ENCODE results near the gene MEIS2. TPM values are rescaled to one million over a fixed set of nuclear protein-coding genes. Genes with fewer than 3 reads are reported as not detected.

The MEIS2 gene
- total RNA-seq, 1 donor from 2014 or later = not detected

DNA sequence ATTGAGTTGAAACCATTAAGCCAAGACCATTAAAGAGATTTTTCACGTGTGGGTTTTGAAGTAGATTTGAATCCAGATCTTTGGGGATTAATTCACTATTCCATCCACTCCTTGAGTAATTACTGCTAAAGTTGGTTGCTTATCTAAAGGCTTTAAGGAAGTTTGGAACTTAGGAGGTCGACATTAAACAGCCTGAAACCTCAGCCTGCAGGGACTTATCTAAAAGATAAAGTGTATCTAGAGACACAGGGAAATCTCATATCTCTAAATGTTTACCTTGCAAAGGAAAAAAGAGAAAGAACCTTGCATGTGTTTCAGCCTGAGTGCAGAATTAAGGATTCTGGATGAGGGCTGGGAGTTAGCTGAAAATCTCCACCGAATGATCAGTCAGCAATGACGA is 158.6 kb downstream of the MEIS2 start:
- H3K36me3 Mint-ChIP-seq (ENCODE audit: low read depth) = no peaks in the 10 kb centered on the region
- H3K4me1 Mint-ChIP-seq (ENCODE audit: low read depth) = no peaks in the 10 kb centered on the region
- DNase-seq (ENCODE audit: low spot score) = no peak
- H3K9me3 Mint-ChIP-seq = no peaks in the 10 kb centered on the region
- intact Hi-C loops (cut with micrococcal nuclease) = no loop called here
- no peak overlapping the region for H3K4me3 Mint-ChIP-seq
- H3K27ac Mint-ChIP-seq = no peak overlapping the region
- peaks cover 4% of the 10 kb centered on the region for H3K27me3 Mint-ChIP-seq (ENCODE audit: insufficient read depth)

DNA sequence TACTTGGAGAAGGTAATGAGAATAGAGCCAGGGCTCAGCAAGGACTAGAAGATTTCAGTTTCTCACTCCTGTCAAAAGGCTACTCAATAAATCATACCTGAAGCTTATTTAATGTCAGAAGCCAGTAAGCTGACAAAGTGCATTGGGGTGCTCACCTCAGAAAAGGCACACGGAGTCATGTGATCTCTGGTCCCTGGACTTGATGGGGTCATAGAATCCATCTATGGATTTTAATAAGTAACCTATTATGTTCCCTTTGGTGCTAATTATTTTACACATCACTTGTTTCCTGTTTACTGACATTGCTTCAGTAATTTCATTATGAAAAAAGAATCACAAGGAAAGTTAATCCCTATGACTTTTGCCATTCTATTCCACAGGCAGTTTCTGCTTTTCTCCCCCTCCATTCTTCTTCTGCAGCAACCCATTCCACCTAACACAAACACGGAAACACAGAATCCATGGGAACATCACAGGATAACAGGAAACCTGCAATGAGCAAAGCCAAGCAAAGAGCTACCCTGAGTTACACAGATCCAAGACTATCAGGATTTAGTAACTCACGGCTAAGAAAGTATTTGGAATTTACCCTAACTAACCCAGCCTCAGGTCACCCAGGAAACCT is 159.6 kb downstream of the MEIS2 start:
- Mint-ChIP-seq H3K36me3 (ENCODE audit: low read depth) (no peaks in the 10 kb centered on the region), H3K9me3 (no peaks in the 10 kb centered on the region)

DNA sequence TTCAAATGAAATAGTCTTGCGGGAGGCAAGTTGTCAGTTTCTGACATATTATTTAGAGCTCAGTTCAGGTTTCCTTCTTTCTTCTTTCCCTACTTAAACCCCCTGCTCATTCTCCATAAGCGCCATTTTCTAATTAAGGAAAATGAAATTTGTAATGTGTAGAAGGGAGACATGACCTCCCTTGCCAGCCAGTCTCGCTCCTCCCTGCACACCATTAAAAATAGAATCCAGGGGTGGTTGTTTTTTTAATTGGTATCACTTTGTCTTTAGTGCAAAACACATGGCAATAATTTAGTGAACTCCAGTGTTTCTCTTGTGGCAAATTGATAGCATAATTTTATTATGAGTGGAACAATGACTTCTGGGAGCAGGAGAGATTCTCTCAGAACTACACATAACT is 160.1 kb downstream of the MEIS2 start:
- Mint-ChIP-seq H3K4me1 (ENCODE audit: low read depth) (no peaks in the 10 kb centered on the region), H3K9me3 (no peaks in the 10 kb centered on the region), H3K27me3 (ENCODE audit: insufficient read depth) (peaks cover 4% of the 10 kb centered on the region), H3K27ac (no peak overlapping the region), H3K4me3 (no peak overlapping the region), H3K36me3 (ENCODE audit: low read depth) (no peaks in the 10 kb centered on the region)
- intact Hi-C loops (cut with micrococcal nuclease) = no loop called here
- DNase-seq (ENCODE audit: low spot score) = no peak

More for the DNA sequence above, 159.6 kb downstream of the MEIS2 start:
- Mint-ChIP-seq H3K27ac (no peak overlapping the region), H3K4me3 (no peak overlapping the region), H3K4me1 (ENCODE audit: low read depth) (no peaks in the 10 kb centered on the region), H3K27me3 (ENCODE audit: insufficient read depth) (peaks cover 4% of the 10 kb centered on the region)
- intact Hi-C loops (cut with micrococcal nuclease) = no loop called here
- no peak for DNase-seq (ENCODE audit: low spot score)

DNA sequence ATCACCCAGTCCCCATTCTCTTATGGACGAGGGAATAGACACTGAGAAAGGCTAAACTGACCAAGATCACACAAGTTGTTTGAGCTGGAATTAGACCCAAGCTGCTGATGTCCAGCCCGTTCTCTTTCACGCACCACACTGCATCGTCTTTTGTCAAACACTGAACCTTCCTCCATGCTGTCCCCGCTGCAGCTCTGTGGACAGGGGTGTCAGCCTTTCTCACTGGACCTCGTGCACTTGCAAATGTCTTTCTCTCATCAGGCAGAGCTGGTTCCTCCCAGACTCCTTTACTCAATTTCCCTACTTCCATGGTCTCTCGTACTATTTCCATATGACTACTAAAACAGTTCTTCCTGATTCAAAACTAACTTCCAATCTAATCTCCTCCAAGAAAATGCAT is 161.6 kb downstream of the MEIS2 start:
- H3K9me3 Mint-ChIP-seq = no peaks in the 10 kb centered on the region
- no peaks in the 10 kb centered on the region for H3K36me3 Mint-ChIP-seq (ENCODE audit: low read depth)
- DNase-seq (ENCODE audit: low spot score) = no peak
- no peak overlapping the region for H3K4me3 Mint-ChIP-seq
- intact Hi-C loops (cut with micrococcal nuclease) = no loop called here
- H3K27me3 Mint-ChIP-seq (ENCODE audit: insufficient read depth) = peaks cover 2% of the 10 kb centered on the region
- H3K4me1 Mint-ChIP-seq (ENCODE audit: low read depth) = no peaks in the 10 kb centered on the region
- no peak overlapping the region for H3K27ac Mint-ChIP-seq

DNA sequence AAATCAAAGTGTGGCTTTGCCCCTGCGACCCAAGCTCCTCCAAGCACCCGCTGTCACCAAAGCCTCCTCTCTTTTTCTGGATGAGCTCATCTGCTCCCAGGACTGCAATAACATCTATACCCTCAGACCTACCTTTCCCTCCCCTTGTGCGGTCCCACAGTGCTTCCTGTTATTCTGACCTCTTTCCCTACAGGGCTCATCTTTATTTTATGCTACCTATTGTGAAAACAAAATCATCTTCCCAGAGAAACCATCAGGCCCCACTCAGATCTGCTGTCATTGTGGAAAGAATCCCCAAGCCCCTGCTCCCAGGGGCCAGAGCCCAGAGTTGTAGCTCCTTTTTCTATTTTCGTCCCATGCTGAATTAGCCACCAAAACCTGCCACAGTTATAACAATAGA is 162.2 kb downstream of the MEIS2 start:
- H3K9me3 Mint-ChIP-seq = no peaks in the 10 kb centered on the region
- H3K4me1 Mint-ChIP-seq (ENCODE audit: low read depth) = no peaks in the 10 kb centered on the region
- peaks cover under 1% of the 10 kb centered on the region for H3K27me3 Mint-ChIP-seq (ENCODE audit: insufficient read depth)
- no peak overlapping the region for H3K27ac Mint-ChIP-seq
- H3K36me3 Mint-ChIP-seq (ENCODE audit: low read depth) = no peaks in the 10 kb centered on the region
- no peak overlapping the region for H3K4me3 Mint-ChIP-seq
- intact Hi-C loops (cut with micrococcal nuclease) = no loop called here
- DNase-seq (ENCODE audit: low spot score) = no peak

DNA sequence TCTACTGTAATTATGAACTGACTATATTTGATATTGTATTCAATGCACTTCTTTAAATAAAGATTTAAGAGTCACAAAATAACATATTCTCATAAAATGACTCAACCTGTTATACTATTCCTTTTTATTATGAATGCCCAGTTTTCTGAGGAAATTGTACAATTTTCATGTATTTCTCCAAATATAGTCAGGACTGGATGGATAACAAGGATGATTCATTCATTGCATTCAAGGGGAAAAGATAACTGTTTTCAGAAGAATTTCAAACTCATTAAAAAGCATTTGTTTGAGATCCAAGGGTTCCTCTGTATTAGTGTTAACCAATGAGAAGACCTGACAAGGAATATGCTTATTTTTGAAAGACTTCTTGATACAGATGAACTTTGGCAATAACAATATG is 163.7 kb downstream of the MEIS2 start:
- H3K27ac Mint-ChIP-seq = no peak overlapping the region
- H3K4me3 Mint-ChIP-seq = no peak overlapping the region
- no peaks in the 10 kb centered on the region for H3K4me1 Mint-ChIP-seq (ENCODE audit: low read depth)
- no peaks in the 10 kb centered on the region for H3K9me3 Mint-ChIP-seq
- no peaks in the 10 kb centered on the region for H3K27me3 Mint-ChIP-seq (ENCODE audit: insufficient read depth)
- no peak for DNase-seq (ENCODE audit: low spot score)
- intact Hi-C loops (cut with micrococcal nuclease) = no loop called here
- no peaks in the 10 kb centered on the region for H3K36me3 Mint-ChIP-seq (ENCODE audit: low read depth)

DNA sequence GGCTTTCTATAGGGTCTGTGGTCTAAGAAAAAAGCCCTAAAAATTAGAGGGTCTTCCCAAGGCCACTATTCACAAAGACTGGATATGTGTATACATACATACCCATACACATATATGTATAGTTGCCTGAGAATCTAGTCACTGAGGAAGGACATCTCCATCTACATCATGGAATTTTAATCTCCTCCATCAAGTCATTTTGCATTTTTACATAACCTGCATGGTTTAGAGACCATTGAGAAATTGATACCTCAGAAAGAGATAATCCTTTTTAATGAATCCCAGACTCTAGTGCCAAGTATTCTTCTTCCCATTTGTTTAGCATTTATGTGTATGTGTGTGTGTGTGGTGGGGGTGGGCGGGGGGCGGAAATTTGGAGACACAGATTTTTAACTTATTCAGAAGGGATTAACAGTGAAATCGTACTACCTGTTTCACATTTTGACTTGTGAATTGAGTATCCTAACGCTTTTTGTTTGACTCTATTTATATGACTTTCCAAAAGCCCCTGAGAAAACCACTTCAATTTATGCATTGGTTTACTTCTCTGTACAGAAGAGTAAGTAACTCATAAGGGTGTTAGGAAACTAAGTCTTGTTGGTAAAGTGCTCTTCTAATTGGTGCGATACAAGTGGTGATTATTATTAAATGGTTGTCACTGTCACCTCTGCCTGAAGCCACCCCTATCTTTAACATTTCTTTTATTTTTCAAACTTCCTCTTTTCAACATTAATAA is 166.9 kb downstream of the MEIS2 start:
- no peaks in the 10 kb centered on the region for H3K36me3 Mint-ChIP-seq (ENCODE audit: low read depth)

DNA sequence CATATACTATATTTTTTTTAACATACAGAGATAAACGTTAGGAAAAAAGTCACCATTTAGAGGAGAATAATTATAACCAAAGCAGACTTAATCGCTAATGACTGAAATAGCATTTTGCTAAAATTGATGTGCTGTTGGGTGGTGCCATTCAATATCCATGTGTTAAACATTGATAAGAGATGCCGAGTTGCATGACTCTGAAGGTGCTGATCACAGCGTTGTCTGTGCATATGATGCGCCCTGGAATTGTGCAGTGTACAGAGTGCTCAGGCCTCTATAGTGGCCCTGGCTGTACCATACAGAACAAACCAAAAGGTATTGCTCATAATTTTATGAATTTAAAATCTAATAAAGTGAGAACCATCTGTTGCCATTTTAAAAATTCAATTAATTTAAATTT is 168.3 kb downstream of the MEIS2 start:
- Mint-ChIP-seq H3K4me3 (no peak overlapping the region), H3K9me3 (no peaks in the 10 kb centered on the region), H3K27ac (no peak overlapping the region), H3K36me3 (ENCODE audit: low read depth) (no peaks in the 10 kb centered on the region), H3K4me1 (ENCODE audit: low read depth) (no peaks in the 10 kb centered on the region), H3K27me3 (ENCODE audit: insufficient read depth) (no peaks in the 10 kb centered on the region)
- intact Hi-C loops (cut with micrococcal nuclease) = no loop called here
- DNase-seq (ENCODE audit: low spot score) = no peak

More for the DNA sequence above, 166.9 kb downstream of the MEIS2 start:
- H3K4me3 Mint-ChIP-seq = no peak overlapping the region
- no peak for DNase-seq (ENCODE audit: low spot score)
- intact Hi-C loops (cut with micrococcal nuclease) = no loop called here
- H3K27ac Mint-ChIP-seq = no peak overlapping the region
- H3K4me1 Mint-ChIP-seq (ENCODE audit: low read depth) = no peaks in the 10 kb centered on the region
- no peaks in the 10 kb centered on the region for H3K27me3 Mint-ChIP-seq (ENCODE audit: insufficient read depth)
- H3K9me3 Mint-ChIP-seq = no peaks in the 10 kb centered on the region

DNA sequence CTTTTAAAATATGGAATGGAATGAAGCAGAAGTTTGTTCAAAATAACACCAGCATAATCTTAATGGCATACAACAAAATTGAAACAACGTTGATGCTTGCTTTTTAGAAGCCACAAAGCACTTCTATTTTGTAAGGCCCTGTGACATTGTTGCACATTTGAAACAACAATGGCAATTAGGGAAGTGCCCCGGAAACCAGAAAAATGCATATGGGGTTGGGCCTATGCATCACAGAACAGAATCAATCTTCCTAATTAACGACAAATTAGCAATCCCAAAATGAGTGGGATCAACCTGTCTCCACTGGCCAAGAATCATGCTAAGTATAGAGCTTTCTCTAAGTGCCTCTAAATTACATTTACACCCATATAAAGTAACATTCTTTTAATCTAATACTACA is 168.9 kb downstream of the MEIS2 start:
- Mint-ChIP-seq H3K27me3 (ENCODE audit: insufficient read depth) (no peaks in the 10 kb centered on the region), H3K36me3 (ENCODE audit: low read depth) (no peaks in the 10 kb centered on the region), H3K4me1 (ENCODE audit: low read depth) (no peaks in the 10 kb centered on the region), H3K9me3 (no peaks in the 10 kb centered on the region), H3K27ac (no peak overlapping the region), H3K4me3 (no peak overlapping the region)
- no peak for DNase-seq (ENCODE audit: low spot score)
- intact Hi-C loops (cut with micrococcal nuclease) = no loop called here

DNA sequence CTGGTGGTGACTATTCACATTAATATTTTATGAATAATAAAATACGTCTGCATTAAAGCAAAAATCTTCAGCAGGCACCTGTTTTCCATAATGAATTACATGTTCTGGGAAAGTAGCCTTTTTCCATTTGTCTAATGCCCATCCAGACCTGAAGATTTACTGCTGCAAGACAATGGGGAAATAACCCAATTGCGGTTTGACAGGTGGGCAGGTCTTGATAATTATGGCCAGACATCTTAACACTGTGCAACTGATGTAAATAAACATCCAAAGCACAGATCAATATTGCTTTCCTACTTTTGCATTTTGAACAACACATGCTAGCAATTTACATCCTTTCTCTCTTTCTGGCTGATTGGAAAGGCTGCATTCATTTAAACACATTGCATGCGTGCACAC is 173.9 kb downstream of the MEIS2 start:
- no peaks in the 10 kb centered on the region for H3K9me3 Mint-ChIP-seq
- DNase-seq (ENCODE audit: low spot score) = no peak
- H3K27ac Mint-ChIP-seq = no peak overlapping the region
- H3K27me3 Mint-ChIP-seq (ENCODE audit: insufficient read depth) = no peaks in the 10 kb centered on the region
- H3K36me3 Mint-ChIP-seq (ENCODE audit: low read depth) = no peaks in the 10 kb centered on the region
- no peak overlapping the region for H3K4me3 Mint-ChIP-seq
- intact Hi-C loops (cut with micrococcal nuclease) = no loop called here
- H3K4me1 Mint-ChIP-seq (ENCODE audit: low read depth) = no peaks in the 10 kb centered on the region

DNA sequence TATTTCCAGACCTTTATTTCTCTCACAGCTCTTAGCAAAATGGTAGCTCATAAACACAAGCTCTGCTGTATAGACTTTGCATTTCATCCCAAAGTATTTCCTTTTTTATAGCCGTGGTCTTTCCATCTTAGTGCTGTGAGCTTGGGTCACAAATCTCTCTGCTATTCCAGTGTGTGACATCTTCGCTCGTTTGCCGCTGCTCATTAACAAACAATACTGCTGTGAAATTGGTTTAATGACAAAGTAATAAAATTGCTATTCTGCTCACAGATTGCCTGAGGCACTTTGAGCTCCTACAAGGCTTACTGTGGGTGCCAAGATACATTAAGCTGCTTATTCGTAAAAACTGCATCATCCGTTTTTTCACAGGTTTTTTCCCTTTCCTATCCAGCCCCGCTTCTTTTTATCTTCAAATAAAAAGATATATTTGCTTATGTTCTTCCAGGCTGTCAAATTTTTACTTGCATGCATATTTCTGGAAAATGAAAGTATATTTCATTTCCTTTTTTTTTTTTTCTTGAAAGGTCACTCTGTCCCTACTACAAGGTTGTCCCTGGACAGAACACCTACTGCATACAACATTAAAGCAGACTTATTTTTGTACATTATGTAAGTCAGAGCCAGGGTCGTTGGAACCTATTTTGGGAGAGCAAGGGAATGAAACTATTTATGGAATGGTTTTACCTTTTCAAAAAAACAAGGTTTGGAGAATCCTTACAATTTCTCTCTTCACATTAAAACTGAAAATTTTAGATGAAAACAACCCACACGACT is 174.5 kb downstream of the MEIS2 start:
- no peaks in the 10 kb centered on the region for H3K36me3 Mint-ChIP-seq (ENCODE audit: low read depth)
- H3K27ac Mint-ChIP-seq = no peak overlapping the region
- no peak overlapping the region for H3K4me3 Mint-ChIP-seq
- H3K9me3 Mint-ChIP-seq = no peaks in the 10 kb centered on the region
- DNase-seq (ENCODE audit: low spot score) = no peak
- intact Hi-C loops (cut with micrococcal nuclease) = no loop called here
- no peaks in the 10 kb centered on the region for H3K27me3 Mint-ChIP-seq (ENCODE audit: insufficient read depth)
- H3K4me1 Mint-ChIP-seq (ENCODE audit: low read depth) = no peaks in the 10 kb centered on the region

DNA sequence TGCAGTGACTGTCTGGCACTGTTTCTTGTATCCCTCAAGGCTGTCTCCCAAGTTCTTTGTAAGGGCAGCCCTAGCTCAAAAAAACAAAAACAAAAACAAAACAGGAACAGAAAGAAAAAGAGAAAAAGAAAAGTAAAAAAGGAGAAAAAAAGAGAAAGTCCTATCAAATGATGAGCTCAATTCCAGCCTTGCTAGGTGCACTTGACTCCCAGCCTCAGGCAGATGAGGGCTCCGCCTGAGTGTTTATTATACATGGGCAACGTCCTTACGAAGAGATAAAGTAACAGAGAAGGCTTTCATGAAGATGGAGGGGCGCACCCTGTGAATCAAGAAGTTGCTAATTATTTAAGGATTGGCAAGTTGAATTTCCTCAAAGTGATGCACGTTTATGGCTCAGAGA is 175.3 kb downstream of the MEIS2 start:
- Mint-ChIP-seq H3K27me3 (ENCODE audit: insufficient read depth) (no peaks in the 10 kb centered on the region), H3K27ac (no peak overlapping the region), H3K4me1 (ENCODE audit: low read depth) (no peaks in the 10 kb centered on the region), H3K36me3 (ENCODE audit: low read depth) (no peaks in the 10 kb centered on the region), H3K9me3 (no peaks in the 10 kb centered on the region), H3K4me3 (no peak overlapping the region)
- no peak for DNase-seq (ENCODE audit: low spot score)
- intact Hi-C loops (cut with micrococcal nuclease) = no loop called here

DNA sequence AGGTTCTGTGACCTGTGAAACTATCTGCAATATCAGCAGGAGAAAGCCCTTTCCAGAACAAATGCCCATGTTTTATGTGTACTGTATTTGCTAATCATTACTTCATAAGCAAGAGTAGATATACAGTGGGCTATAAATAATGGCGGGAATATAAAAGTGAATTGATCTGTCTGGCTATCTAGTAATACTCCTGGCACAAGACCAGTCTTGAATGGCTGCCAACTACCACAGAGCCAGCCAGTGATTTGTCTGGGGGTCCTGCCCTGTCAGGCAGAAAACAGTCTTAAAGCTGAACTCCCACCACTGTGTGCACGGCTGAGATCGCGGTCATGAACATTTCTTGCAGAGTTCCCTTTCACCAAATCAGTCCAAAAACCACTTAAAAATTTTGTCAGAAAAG is 176.3 kb downstream of the MEIS2 start:
- Mint-ChIP-seq H3K4me1 (ENCODE audit: low read depth) (no peaks in the 10 kb centered on the region), H3K4me3 (no peak overlapping the region), H3K9me3 (no peaks in the 10 kb centered on the region), H3K36me3 (ENCODE audit: low read depth) (no peaks in the 10 kb centered on the region), H3K27ac (no peak overlapping the region), H3K27me3 (ENCODE audit: insufficient read depth) (no peaks in the 10 kb centered on the region)
- intact Hi-C loops (cut with micrococcal nuclease) = no loop called here
- no peak for DNase-seq (ENCODE audit: low spot score)
